A673 (cell line): Measurements from ENCODE around the gene GPLD1. TPM values are rescaled to one million over a fixed set of nuclear protein-coding genes. Genes with fewer than 3 reads are reported as not detected.

Experiments used
- BruUV-seq: library from RNA; stranded (reverse); fragments of 400-500 nt; replicated peaks from 2 replicates; lab custom pipeline; 2021; lab: Mats Ljungman, UMichigan
- CTCF ChIA-PET: fragments of 300-600 bp; sonication (Branson Sonifier 250); formaldehyde crosslinking; loops from one replicate; lab custom pipeline; 2022; ENCODE audit warnings: antibody characterized with exemption; lab: Charles Lee
- POLR2A ChIA-PET: fragments of 300-600 bp; sonication (Branson Sonifier 250); formaldehyde crosslinking; loops from one replicate; lab custom pipeline; 2022; ENCODE audit warnings: antibody characterized with exemption; ENCODE audit not compliant: low non-redundant PET; lab: Charles Lee
- DNase-seq: peaks from one replicate; pipeline ENCODE4 v3.0.0-alpha.2; 2015; ENCODE audit warnings: low spot score
- H3K27ac ChIP-seq: fragments of 200-600 bp; sonication (generic); 2 replicates; pipeline ENCODE4 v1.5.1; 2016; ENCODE audit warnings: mixed run types, low read depth, mild to moderate bottlenecking, mixed read lengths, antibody characterized with exemption, low read length; ENCODE audit not compliant: poor library complexity, severe bottlenecking
- H3K27me3 ChIP-seq: fragments of 200-600 bp; sonication (generic); replicated peaks from 2 replicates; pipeline ENCODE4 v1.6.1; 2017; ENCODE audit warnings: mixed run types, low read depth, mild to moderate bottlenecking, mixed read lengths, antibody characterized with exemption, low read length; ENCODE audit not compliant: insufficient read depth, poor library complexity
- H3K36me3 ChIP-seq: fragments of 200-600 bp; sonication (generic); 2 replicates; pipeline ENCODE4 v1.6.1; 2016; ENCODE audit warnings: mixed run types, mild to moderate bottlenecking, mixed read lengths, antibody characterized with exemption, low read length; ENCODE audit not compliant: insufficient read depth, poor library complexity, severe bottlenecking
- H3K4me1 ChIP-seq: fragments of 200-600 bp; sonication (generic); 2 replicates; pipeline ENCODE4 v1.6.1; 2017; ENCODE audit warnings: mixed run types, mild to moderate bottlenecking, mixed read lengths, antibody characterized with exemption, low read length; ENCODE audit not compliant: insufficient read depth, poor library complexity, severe bottlenecking
- H3K4me3 ChIP-seq: fragments of 200-600 bp; sonication (generic); 2 replicates; pipeline ENCODE4 v1.5.1; 2016; ENCODE audit warnings: low read depth, mixed run types, mild to moderate bottlenecking, mixed read lengths, low read length; ENCODE audit not compliant: poor library complexity, severe bottlenecking
- H3K9me3 ChIP-seq: fragments of 200-600 bp; sonication (generic); 2 replicates; pipeline ENCODE4 v1.6.1; 2016; ENCODE audit warnings: mixed run types, low read depth, mild to moderate bottlenecking, mixed read lengths, antibody characterized with exemption, low read length; ENCODE audit not compliant: poor library complexity, severe bottlenecking
- EZH2 ChIP-seq: fragments of 200-600 bp; sonication (generic); IDR thresholded peaks from 2 replicates; pipeline ENCODE4 v1.6.1; 2017; ENCODE audit warnings: borderline replicate concordance, low read depth, mild to moderate bottlenecking, mixed read lengths, antibody characterized with exemption, low read length; ENCODE audit not compliant: poor library complexity, severe bottlenecking
- intact Hi-C: fragments of 100-400 bp; cut with micrococcal nuclease; formaldehyde crosslinking; loops from one replicate; pipeline ENCODE4 v1.10.0; 2022; ENCODE audit not compliant: unreplicated experiment
- total RNA-seq: library from RNA; stranded (reverse); gene quantifications from 2 replicates; pipeline ENCODE4 v1.2.3, GENCODE V29; 2021
- TF ChIP-seq, protein P1 (sequence below): fragments of 300-800, 200-600 bp; sonication (generic); conservative IDR thresholded peaks from 2 replicates; pipeline ENCODE4 v1.5.1; 2017; ENCODE audit warnings: low read depth, mild to moderate bottlenecking, antibody characterized with exemption, low read length, moderate library complexity, mixed read lengths

Gene GPLD1
- total RNA-seq, 1 experiment from 2014 or later, result 1.1 TPM

DNA sequence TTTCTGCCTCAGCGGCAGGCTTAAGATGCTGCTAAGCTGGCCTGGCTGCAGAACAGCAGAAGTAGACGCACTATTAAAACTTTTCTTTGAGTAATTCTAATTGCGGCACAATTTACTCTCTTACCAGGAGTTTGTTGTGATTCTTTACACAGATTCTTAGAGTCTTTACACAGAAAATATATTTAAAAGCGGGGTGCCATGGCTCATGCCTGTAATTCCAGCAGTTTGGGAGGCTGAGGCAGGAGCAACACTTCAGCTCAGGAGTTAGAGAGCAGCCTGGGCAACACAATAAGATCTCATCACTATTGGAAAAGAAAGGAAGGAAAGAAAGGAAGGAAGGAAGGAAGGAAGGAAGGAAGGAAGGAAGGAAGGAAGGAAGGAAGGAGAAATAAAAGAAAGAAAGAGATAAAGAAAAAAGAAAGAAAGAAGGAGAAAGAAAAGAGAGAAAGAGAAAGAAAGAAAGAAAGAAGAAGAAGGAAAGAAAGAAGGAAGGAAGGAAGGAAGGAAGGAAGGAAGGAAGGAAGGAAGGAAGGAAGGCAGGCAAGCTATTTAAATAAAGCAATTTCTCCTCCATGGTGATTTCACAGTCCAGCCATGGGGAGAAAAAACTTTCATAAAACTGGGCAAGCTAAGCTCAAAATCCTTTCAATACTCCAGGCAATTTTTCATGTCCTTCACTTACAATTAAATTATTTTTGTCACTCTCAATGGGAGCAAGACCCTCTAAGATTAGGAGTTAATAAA lies 107.7 kb downstream of the GPLD1 start:
- ChIA-PET CTCF (interaction anchor here (0.6 to 1.2 kb wide), 5 partner anchors 13 to 102 kb away, joined by 3 to 11 read pairs (median 6); no protein-coding TSS in a partner anchor), POLR2A (interaction anchor here (0.6 to 1.2 kb wide), 5 partner anchors 61 to 338 kb away, joined by 13 to 35 read pairs (median 19); no protein-coding TSS in a partner anchor)
- Histone ChIP-seq H3K27me3 (no peaks in the 10 kb centered on the region), H3K4me1 (peaks cover 52% of the 10 kb centered on the region), H3K4me3 (no peak overlapping the region), H3K36me3 (no peaks in the 10 kb centered on the region), H3K27ac (peak overlapping the region; percentile 99), H3K9me3 (no peaks in the 10 kb centered on the region)
- TF ChIP-seq EZH2, result no peak
- TF ChIP-seq, protein P1, sequence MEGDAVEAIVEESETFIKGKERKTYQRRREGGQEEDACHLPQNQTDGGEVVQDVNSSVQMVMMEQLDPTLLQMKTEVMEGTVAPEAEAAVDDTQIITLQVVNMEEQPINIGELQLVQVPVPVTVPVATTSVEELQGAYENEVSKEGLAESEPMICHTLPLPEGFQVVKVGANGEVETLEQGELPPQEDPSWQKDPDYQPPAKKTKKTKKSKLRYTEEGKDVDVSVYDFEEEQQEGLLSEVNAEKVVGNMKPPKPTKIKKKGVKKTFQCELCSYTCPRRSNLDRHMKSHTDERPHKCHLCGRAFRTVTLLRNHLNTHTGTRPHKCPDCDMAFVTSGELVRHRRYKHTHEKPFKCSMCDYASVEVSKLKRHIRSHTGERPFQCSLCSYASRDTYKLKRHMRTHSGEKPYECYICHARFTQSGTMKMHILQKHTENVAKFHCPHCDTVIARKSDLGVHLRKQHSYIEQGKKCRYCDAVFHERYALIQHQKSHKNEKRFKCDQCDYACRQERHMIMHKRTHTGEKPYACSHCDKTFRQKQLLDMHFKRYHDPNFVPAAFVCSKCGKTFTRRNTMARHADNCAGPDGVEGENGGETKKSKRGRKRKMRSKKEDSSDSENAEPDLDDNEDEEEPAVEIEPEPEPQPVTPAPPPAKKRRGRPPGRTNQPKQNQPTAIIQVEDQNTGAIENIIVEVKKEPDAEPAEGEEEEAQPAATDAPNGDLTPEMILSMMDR, result no peak
- no TSS peak for BruUV-seq
- peak; percentile 97 for DNase-seq
- intact Hi-C loops, result loop anchor here (1.0 to 5.0 kb wide), 3 partner anchors 21 to 319 kb away; no protein-coding TSS in a partner anchor

DNA sequence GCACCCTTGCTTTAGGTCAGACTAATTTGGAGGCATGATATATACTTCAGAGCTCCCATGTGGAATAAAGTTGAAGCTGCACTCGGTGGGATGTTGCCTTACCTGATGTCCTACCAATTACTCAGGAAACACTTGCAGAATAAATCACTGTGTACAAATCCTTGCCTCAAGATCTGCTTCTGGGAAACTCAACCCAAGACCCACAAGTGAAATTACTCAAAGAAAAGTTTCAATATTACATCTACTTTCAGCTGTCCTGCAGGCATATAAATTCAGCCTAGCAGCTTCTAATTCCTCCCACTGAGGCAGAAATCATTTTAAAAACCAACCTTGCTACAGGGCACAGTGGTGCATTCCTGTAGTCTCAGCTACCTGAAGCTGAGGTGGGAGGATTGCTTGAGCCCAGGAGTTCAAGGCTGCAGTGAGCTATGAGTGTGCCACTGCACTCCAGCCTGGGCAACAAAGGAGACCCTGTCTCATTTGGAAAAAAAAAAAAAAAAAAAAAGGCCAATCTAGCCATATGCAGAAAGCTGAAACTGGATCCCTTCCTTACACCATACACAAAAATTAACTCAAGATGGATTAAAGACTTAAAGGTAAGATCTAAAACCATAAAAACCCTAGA lies 110.8 kb downstream of the GPLD1 start:
- no TSS peak for BruUV-seq
- Histone ChIP-seq H3K27me3 (no peaks in the 10 kb centered on the region), H3K4me3 (no peak overlapping the region), H3K9me3 (no peaks in the 10 kb centered on the region), H3K36me3 (no peaks in the 10 kb centered on the region), H3K27ac (peak overlapping the region; percentile 87), H3K4me1 (peaks cover 73% of the 10 kb centered on the region)
- TF ChIP-seq EZH2, result no peak
- intact Hi-C loops, result no loop called here
- ChIA-PET POLR2A (no interaction called here), CTCF (no interaction called here)
- DNase-seq, result no peak

Other genes starting within 250 kb of the GPLD1 start
- 45.1 and 54.9 TPM in 2 replicates for gene DCDC2, start 131.5 kb downstream of the GPLD1 start, total RNA-seq
- 46.6 and 49.1 TPM in 2 replicates for gene MRS2, start 86.6 kb downstream of the GPLD1 start, total RNA-seq
- gene ALDH5A1, start 5.4 kb upstream of the GPLD1 start, total RNA-seq, result 4.1 and 7.3 TPM in 2 replicates
- gene KIAA0319, start 156.6 kb upstream of the GPLD1 start, total RNA-seq, result 1.7 and 2.2 TPM in 2 replicates
- gene TDP2, start 177.3 kb upstream of the GPLD1 start, total RNA-seq, result 31.4 and 34.9 TPM in 2 replicates
- gene ACOT13, start 177.5 kb upstream of the GPLD1 start, total RNA-seq, result 31.2 and 40.8 TPM in 2 replicates
- gene C6orf62, start 229.6 kb upstream of the GPLD1 start, total RNA-seq, result 91.7 and 107 TPM in 2 replicates